ENCODE measurements around the gene SLC43A3. TPM values are rescaled to one million over a fixed set of nuclear protein-coding genes. Genes with fewer than 3 reads are reported as not detected.

Gene SLC43A3
- total and polyA plus RNA-seq, 9 of the 15 experiments (the other 6 are each of a cell fraction or from before 2014, with no cell fraction given): 63.7 to 281 (median 139) TPM

- no peak for FAIRE-seq
- Histone ChIP-seq H3K36me3 (ENCODE audit: control insufficient read depth, insufficient read depth, low read length) (no peaks in the 10 kb centered on the region), H3K9me1 (ENCODE audit: control insufficient read depth, insufficient read depth, low read length) (no peaks in the 10 kb centered on the region), H3K27me3 (ENCODE audit: control insufficient read depth in 2 of 2, insufficient read depth in 2 of 2, low read length in 2 of 2) (no peaks in the 10 kb centered on the region), H4K20me1 (replicated peaks; ENCODE audit: control insufficient read depth, insufficient read depth, low read length) (no peaks in the 10 kb centered on the region), H3K9me3 (replicated peaks; ENCODE audit: control insufficient read depth, insufficient read depth, low read depth, low read length) (no peaks in the 10 kb centered on the region), H3K4me1 (replicated peaks in 1 of 2; ENCODE audit: control insufficient read depth in 2 of 2, insufficient read depth in 2 of 2, low read length in 2 of 2) (peaks cover 43 to 65% of the 10 kb centered on the region in 2 experiments), H3K27ac (ENCODE audit: extremely low read depth, low read depth, low read length) (no peak overlapping the region), H3K4me2 (ENCODE audit: insufficient read depth, low read length) (no peak overlapping the region), H3K9ac (ENCODE audit: insufficient read depth in 1 of 2, low read depth in 2 of 2, low read length in 2 of 2) (no peak overlapping the region), H3K79me2 (ENCODE audit: control insufficient read depth, insufficient read depth, low read length) (no peaks in the 10 kb centered on the region), H3K4me3 (no peak overlapping the region), H2AFZ (ENCODE audit: low read depth, low read length) (no peak overlapping the region)
- no peak for TF ChIP-seq ZFX (CRISPR knock-in tag; IDR thresholded peaks at IDR 0.05)
- no peak for TF ChIP-seq SPI1 (IDR thresholded peaks at IDR 0.05; ENCODE audit: borderline replicate concordance, low read depth, low read length)
- TF ChIP-seq NFIX (CRISPR knock-in tag; IDR thresholded peaks at IDR 0.05; ENCODE audit: low read depth): no peak
- TF ChIP-seq TGIF2 (CRISPR knock-in tag; IDR thresholded peaks at IDR 0.05): no peak
- no peak for TF ChIP-seq ZNF695 (CRISPR knock-in tag; IDR thresholded peaks at IDR 0.05)
- TF ChIP-seq ZNF253 (CRISPR knock-in tag; conservative IDR thresholded peaks at IDR 0.05): no peak
- TF ChIP-seq SFPQ (IDR thresholded peaks at IDR 0.05; ENCODE audit: low read depth, low read length): no peak
- no peak for TF ChIP-seq SRSF1 (IDR thresholded peaks at IDR 0.05; ENCODE audit: low read depth, low read length)
- POLR2A ChIA-PET: interaction anchor here (1.0 to 3.3 kb wide), 2 partner anchors 10 to 11 kb away, joined by 3 to 15 read pairs; no protein-coding TSS in a partner anchor
- in situ Hi-C loops (cut with MboI) (no loop called here), intact Hi-C loops (cut with micrococcal nuclease) (no loop called here)
- WGBS (ENCODE audit: insufficient coverage, low coverage, missing lambda C conversion rate): 53% methylated on average over 2 of the region's 2 CpGs
- BruUV-seq (replicated peaks): no TSS peak
- CTCF ChIA-PET (ENCODE audit: low intra/inter-chr PET ratio): no interaction called here
- no peak for ATAC-seq
- DNase-seq (ENCODE audit: extremely low read depth in 1 of 4, low spot score in 3 of 4): no peak
Observed at GRCh38 chr11:57391539-57391938, 35.4 kb downstream of the SLC43A3 start.

Data from K562 (cell line).